NCI-H1048 (cell line): ENCODE measurements around the gene BRPF1.

ENCODE experiments used
- DNase-seq: peaks from one replicate; lab custom pipeline; 2025; lab: John Stamatoyannopoulos, UW

Gene BRPF1

DNA sequence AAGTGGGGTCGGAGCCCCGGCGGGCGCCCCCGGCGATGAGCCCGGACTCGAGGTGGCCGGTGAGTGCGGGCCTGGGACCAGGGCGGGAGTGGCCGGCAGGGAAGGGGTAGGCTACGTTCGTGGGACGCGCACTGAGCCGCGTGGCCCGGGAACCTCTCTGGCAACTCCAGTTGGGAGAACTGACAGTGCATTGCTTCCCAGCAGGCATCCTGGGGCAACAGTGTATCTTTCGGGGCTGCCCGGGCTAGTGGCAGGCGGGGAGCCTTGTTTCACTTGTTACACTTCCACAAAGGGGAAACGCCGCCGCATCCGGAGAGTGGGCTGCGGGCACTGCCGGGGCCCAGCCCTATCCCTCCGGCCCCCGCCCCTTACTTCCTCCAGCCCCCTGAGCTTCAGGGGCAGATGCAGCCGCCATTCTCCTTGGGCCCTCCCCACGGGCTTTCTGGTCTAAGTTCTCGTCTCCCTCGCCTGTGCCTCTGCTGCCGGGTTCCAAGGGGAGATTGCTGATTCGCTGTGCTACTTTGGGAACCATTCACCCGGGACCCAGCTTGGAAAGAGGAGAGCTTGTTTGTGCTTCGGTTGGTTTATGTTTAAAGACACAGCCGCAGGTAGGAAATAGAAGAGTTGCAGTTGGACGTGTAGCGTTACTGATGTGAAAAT is 675 bp downstream of the BRPF1 start:
- DNase-seq: no peak

DNA sequence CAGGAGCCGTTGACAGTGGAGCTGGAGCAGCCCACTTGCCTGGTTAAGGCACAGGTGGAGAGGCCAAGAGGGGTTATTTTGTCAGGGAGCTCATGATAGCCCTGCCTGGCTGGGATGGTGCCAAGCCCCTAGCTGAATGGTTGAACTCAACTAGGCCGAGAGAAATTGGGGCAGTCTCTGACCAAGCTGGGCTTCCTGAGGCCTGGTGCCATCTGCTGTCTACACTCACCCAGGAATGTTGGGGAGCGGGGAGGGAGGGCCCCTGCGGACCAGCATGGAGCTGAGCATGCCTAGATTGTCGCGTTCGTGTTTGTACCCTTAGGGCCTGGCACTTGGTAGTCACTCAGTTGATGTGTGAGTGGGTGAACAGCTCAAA is 1.2 kb downstream of the BRPF1 start:
- no peak for DNase-seq

DNA sequence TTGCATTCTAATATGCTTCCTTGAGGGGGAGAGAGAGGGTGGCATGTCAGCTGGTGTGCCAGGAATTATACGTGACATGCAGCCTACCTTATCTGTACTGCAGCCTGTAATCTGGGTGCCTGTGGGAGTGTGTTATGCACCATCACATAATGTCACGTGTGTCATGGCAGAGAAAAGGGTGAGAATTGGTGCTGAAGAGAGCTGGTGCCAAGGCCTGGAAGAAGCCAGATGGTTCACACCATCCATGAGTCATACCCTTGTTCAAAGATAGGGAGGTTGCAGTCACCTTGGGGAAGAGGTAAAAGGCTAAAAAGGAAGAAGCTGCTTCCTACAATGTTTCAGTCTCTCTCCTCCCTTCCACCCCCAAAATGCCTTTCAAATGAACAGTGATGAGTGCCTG is 5.3 kb downstream of the BRPF1 start:
- DNase-seq: no peak

DNA sequence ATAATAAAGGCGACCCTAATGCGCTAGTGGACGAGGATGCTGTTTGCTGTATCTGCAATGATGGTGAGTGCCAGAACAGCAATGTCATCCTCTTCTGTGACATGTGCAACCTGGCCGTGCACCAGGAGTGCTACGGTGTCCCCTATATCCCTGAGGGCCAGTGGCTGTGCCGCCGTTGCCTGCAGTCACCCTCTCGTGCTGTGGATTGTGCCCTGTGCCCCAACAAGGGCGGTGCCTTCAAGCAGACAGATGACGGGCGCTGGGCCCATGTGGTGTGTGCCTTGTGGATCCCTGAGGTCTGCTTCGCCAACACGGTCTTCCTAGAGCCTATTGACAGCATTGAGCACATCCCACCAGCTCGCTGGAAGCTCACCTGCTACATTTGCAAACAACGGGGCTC is 7.6 kb downstream of the BRPF1 start:
- no peak for DNase-seq

DNA sequence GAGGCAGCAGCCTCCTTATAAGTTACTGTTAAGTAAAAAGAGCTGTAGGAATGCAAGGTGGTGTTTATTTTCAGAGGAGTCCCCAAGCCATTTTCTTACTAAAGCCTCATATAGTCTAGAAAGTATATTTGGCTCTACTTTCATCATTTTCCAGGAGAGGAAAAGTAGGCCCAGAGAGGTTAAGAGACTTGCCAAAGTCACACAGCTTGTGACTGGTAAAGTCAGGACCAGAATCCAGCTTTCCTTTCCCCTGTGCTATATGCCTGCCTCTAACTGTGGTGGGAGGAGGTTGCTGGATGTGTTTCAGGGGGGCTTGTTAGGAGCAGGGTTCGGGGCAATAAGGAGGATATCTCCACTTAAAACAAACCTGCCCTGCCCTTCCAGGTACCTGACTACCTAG is 11.0 kb downstream of the BRPF1 start:
- DNase-seq: no peak

DNA sequence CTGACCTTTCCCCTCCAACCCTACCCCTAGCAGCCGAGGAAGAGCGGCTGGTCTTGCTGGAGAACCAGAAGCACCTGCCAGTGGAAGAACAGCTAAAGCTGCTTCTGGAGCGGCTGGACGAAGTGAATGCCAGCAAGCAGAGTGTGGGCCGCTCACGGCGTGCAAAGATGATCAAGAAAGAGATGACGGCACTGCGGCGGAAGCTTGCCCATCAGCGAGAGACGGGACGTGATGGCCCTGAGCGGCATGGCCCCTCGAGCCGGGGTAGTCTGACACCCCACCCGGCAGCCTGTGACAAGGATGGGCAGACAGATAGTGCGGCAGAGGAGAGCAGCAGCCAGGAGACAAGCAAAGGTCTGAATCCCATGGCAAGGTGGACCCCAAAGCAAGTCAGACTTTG is 12.0 kb downstream of the BRPF1 start:
- DNase-seq: no peak

DNA sequence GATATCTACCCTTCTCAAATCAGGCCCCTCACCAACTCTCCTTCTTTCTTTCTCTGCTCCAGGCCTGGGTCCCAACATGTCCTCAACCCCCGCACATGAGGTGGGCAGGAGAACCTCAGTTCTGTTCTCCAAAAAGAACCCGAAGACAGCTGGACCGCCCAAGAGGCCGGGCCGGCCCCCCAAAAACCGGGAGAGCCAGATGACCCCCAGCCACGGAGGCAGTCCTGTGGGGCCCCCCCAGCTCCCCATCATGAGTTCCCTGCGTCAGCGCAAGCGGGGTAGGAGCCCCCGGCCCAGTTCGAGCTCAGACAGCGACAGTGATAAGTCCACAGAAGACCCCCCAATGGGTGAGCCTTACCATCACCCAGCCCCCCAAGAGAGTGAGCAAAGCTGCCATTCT is 12.6 kb downstream of the BRPF1 start:
- no peak for DNase-seq

DNA sequence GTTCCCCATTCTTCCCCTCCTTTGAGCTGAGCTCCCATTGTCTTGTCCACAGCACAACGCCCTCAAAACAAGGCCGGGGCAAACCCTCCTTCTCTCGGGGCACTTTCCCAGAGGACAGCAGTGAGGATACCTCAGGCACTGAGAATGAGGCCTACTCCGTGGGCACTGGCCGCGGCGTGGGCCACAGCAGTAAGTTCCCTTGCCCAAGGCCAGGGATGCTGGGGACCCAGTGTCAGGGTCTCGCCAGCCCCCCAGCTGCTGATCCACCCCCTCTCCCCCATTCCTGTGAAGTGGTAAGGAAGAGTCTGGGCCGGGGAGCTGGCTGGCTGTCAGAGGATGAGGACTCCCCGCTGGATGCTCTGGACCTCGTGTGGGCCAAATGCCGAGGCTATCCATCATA is 14.0 kb downstream of the BRPF1 start:
- DNase-seq: no peak

DNA sequence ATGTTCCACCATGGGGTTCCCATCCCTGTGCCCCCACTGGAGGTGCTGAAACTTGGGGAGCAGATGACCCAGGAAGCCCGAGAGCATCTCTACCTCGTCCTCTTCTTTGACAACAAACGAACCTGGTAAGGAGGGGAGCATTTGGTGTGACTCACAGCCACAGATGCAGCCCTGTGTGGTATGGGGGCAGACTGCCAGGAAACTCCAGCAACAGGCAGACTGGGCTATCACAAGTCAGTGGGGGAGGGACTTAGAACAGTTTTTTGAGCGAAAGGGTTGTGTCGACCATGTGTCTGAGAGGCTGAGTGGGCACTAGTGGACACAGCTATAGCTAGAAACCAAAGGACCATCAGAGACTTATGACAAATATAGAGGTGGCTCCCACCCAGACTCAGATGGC is 14.8 kb downstream of the BRPF1 start:
- DNase-seq: no peak

DNA sequence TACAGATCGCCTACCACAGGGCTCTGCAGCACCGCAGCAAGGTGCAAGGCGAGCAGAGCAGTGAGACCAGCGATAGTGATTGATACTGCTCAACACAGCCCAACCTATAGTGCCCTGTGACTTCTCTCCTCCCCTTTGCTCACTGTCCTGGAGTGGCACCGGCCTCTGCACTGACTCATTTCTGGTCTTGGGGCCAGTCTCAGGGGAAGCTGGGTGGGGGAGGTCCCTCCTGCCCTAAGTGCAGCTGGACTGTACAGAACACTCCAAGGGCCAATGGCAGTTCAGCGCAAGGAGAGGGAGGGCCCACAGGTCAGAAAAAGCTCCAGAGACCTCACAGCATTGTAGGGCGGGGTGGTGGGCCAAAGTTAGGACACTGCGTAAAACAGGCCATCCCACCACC is 15.7 kb downstream of the BRPF1 start:
- DNase-seq: no peak

DNA sequence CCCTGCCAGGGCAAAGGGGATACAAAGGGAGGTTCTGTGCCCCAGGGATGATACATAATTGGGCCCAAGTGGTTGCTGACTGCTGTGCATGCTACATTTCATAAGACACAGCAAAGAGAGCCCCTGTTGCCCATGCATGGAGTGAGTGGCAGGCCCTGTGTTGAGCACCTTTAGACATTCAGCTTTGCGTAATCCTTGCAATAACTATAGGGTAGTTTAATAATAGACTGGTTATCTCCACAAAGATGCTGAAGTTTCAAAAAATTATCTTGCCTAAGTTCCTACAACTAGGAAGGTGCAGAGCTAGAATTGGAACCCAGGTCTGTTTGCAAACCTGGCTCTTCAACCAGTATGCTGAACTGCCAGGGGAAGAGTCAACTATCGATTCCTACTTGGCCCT is 16.5 kb downstream of the BRPF1 start:
- DNase-seq: no peak

DNA sequence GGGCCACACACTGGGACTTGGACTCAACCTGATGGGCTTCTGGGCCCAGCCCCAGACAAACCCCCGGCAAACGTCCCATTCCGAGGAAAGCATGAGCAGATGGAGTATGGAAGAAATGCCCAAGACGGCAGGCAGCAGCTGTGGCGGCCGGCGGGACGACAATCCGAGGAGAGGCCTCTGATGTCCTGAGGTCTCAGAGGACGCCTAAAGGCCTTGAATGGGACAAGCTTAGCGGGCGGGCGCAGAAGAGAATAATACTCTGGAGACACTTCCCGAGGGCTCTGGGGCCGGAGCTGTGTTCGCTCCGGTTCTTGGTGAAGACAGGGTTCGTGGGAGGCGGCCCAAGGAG is 17.7 kb downstream of the BRPF1 start:
- DNase-seq: no peak

DNA sequence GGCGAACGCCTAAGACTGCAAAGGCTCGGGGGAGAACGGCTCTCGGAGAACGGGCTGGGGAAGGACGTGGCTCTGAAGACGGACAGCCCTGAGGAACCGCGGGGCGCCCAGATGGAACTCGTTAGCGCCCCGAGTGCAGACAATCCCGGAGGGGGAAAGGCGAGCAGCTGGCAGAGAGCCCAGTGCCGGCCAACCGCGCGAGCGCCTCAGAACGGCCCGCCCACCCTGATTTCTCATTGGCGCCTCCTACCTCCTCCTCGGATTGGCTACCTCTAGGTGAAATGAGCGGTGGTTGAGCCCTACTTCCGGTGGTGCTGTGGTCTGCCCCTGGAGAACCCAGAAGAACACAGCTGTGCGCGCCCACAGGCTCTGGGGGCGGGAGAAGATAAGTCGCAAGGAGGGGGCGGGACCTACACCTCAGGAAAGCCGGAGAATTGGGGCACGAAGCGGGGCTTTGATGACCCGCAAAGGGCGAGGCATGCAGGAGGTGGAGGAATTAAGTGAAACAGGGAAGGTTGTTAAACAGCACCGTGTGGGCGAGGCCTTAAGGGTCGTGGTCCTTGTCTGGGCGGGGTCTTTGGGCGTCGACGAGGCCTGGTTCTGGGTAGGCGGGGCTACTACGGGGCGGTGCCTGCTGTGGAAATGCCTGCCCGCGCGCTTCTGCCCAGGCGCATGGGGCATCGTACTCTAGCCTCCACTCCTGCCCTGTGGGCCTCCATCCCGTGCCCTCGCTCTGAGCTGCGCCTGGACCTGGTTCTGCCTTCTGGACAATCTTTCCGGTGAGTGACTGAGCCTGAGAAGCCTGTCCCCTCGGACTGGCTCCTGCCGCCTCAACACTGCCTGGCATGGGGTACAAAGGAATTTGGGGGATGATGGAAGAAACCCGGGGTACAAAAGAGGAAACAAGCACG is 18.4 kb downstream of the BRPF1 start, which contains the start of gene OGG1:
OGG1 (plus strand) TSS at position 308 of the 911 bp plus-strand sequence; CDS start at position 643, 335 bp downstream.
- DNase-seq: peak; percentile 95

DNA sequence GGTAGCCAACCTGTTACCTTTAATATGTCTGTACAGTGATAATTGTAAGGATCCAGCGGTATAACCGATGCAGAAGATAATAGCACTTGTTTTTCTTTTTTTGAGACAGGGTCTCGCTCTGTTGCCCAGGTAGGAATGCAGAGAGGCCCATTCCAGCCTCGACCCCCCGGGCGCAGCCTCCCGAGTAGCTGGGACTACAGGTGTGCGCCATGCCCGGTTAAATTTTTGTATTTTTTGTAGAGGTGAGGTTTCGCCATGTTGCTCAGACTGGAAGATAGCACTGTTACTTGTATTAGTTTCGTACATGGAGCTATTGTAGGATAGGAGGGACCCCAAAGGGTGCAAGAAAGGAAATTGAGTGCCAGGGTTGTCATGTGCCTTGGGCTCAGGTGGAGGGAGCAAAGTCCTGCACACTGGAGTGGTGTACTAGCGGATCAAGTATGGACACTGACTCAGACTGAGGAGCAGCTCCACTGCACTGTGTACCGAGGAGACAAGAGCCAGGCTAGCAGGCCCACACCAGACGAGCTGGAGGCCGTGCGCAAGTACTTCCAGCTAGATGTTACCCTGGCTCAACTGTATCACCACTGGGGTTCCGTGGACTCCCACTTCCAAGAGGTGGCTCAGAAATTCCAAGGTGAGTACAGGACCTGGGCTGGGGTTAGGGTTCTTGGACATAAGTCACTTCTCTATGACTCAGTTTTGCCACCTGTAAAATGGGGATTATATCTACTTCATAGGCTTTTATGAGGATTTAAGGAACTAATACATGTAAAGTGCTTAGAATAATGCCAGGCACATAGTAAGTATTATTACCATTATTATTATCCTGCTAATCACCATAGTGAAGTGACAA is 19.2 kb downstream of the BRPF1 start:
- DNase-seq: no peak

DNA sequence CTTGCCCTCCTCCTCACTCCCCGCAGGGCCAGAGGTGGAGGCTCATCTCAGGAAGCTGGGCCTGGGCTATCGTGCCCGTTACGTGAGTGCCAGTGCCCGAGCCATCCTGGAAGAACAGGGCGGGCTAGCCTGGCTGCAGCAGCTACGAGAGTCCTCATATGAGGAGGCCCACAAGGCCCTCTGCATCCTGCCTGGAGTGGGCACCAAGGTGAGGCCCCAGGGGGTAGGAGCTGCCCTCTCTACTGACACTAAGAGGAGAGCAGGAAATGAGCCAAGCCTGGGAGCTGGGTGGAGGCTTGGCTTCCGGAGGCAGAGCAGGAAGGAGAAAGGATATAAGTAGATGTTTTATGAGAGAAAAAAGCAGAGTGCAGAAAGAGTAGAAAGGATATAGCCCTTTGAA is 23.1 kb downstream of the BRPF1 start:
- no peak for DNase-seq

DNA sequence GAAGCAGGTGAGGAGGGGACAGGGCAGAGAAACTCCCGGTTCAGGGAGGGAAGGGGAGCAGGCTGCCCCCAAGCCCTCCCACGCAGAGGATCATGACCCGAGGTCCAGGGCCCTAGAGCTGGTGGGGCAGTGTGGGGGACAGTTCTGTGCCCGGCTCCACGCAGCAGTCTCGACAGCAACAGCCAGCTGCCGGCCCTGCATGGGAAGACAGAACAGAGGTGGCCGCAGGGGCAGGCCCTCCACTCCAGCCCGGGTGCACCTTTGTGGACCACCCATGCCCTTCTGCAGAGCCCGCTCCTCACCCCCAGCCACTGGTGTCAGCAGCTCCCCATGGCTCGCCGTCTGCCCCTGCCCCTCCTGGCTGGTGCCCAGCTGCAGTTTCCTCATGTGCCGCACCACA is 25.9 kb downstream of the BRPF1 start:
- DNase-seq: no peak

DNA sequence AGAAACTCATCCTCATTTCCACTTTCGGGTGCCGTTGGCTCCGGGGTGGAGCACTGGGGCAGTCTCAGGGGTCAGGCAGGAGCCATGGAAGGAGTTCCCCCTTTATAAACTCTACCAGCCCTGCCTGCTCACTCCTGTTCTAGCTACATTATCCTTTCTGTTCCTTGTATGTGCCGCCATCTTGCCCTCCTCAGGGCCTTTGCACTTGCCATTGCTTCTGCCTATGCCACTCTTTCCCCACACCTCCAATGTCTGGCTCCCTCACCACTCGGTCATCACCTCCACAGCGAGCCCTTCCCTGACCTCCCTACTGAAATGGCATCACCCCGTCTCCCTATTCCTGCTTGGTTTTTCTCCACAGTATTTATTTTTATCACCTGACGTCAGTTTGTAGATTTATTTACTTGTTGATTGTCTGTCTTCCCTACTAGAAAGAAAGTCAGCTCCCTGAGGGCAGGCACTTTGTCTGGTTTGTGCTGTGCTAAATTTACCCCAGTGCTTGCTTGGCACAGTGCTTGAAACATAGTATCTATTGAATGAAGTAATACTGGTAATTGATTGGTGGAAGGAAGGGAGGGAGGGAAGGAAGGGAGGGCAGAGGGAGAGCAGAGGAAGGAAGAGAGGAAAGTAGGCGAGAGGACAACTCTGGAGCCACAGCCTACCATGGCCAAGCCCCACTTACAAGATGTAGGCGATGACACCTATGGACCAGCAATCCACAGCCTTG is 29.4 kb downstream of the BRPF1 start:
- DNase-seq: no peak

DNA sequence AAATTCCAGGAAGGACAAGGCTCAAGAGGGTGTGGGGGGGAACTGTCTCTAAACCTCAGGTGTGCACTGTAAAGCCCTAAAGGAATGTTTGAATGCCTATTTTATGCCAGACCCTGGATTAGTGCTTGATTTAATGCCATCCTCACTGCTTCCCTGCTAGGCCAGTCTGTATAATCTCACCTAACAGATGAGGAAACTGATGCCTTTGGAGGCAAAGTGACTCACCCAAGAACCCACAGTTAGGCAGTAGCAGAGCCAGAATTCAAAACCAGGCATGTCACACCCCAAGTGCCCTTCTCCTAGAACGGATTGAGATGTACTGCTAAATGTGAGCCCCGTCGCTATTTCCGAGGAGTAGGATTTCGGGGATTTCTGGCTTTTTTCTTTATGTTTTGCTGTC is 30.4 kb downstream of the BRPF1 start:
- no peak for DNase-seq

DNA sequence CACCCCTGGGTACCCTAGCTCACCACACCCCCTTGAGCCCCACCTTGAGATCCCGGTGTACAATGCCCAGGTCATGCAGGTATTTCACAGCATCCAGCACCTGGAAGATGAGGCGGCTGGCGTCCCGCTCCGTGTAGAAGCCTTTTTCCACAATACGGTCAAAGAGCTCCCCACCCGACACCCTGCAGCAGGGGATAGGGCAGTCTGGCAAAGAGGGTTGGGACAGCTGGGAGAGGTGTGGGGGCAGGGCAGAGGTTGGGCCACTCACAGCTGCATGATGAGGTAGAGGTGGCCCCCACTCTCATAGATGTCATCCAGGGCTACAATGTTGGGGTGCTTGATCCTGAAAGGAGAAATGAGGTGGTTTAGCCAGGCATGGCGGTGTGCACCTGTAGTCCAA is 31.3 kb downstream of the BRPF1 start:
- DNase-seq: no peak

DNA sequence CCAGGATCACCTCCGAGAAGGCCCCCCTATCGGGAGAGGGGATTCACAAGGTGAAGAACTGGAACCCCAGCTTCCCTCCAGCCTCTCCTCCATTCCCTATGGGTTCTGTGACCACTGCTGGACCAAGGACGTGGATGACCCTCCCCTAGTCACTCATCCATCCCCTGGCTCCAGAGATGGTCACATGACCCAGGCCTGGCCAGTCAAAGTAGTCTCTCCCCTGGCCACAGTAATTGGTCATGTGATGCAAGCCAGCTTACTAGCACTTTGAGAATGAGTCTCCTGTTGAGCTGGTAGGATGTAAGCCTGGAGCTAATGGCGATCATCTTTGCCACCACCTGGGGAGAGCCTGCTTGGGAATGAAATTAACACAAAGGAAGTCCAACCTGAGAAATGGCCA is 34.3 kb downstream of the BRPF1 start:
- no peak for DNase-seq

DNA sequence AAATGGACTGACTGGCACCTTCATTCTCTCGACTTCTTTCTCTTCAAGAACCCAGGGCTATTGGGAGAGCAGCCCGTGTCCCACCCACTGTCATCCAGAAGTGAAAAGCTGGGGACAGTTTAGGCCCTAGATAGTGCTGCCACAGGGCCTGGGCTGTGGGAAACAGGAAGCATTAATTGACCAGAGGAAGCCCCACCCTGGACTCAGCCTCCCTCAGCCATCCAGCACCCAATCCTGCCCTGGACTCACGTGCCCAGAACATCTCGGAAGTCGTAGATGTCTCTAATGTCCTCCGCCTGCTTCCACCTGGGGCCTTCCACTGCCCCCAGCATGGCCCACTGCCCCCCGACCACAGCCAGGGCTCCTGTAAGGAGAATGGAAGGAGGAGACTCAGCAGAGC is 35.9 kb downstream of the BRPF1 start:
- no peak for DNase-seq

DNA sequence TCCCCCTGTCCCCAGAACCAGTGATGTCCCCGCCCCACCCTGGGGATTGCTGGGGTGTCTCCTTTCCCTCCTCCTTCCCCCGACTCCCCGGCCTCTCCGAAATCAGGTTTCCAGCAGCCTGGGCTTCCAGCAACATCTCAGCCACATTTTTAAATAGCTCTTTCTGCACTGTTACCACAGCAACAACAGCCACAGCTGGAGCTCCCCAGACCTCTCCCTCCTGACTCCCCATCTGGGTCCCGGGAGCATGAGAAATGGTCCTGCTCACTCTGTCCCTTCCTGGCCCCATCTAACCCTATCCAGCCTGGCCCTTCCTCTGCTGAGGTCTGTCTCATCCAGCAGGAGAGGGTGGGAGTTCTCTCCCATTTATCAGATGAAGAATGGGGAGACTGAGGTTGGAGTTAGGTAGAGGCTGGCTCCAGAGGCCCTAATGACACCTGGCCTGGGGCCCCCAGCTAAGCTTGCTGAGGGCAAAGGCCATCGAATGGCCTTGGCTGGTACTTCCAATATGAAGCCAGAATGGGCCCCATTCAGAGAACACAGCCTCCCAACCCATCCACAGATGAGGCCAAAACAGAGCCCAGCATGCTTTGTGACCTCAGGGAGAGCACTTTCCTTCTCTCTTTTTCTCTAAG is 36.7 kb downstream of the BRPF1 start:
- DNase-seq: no peak
